Measurements from ENCODE around the gene HHAT. TPM values are rescaled to one million over a fixed set of nuclear protein-coding genes. Genes with fewer than 3 reads are reported as not detected.
A peak's percentile ranks its signal among the peaks of the same experiment; 100 is the strongest.

Gene HHAT
- total RNA-seq, 1 donor from 2014 or later = 6.0 TPM

DNA sequence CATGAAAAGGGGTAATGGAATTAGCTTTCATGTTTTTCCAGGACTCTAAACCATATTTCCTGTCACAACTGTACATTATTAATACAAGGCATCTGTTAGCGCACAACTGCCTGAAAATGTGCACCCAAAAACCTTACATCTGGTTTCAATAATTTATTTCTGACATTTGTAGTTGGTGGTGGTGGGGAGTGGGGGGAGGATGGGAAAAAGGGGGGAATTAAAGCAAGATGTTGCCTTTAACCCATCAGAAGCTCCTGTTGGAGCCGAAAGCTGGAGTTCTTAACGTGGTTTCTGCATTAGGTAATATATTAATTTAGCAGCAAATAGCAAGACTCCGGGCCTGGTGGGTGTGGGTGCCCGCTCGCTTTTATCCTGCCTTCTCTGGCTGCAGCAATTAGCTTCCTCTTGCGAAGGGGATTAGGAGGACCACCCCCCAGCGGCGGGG lies 36.9 kb upstream of the HHAT start:
- peaks cover 63% of the 10 kb centered on the region for H3K4me1 Mint-ChIP-seq (ENCODE audit: unreplicated experiment)
- TF ChIP-seq, protein P1, sequence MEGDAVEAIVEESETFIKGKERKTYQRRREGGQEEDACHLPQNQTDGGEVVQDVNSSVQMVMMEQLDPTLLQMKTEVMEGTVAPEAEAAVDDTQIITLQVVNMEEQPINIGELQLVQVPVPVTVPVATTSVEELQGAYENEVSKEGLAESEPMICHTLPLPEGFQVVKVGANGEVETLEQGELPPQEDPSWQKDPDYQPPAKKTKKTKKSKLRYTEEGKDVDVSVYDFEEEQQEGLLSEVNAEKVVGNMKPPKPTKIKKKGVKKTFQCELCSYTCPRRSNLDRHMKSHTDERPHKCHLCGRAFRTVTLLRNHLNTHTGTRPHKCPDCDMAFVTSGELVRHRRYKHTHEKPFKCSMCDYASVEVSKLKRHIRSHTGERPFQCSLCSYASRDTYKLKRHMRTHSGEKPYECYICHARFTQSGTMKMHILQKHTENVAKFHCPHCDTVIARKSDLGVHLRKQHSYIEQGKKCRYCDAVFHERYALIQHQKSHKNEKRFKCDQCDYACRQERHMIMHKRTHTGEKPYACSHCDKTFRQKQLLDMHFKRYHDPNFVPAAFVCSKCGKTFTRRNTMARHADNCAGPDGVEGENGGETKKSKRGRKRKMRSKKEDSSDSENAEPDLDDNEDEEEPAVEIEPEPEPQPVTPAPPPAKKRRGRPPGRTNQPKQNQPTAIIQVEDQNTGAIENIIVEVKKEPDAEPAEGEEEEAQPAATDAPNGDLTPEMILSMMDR (IDR thresholded peaks at IDR 0.05) = no peak
- H3K4me3 Mint-ChIP-seq (ENCODE audit: unreplicated experiment) = peak overlapping the region; percentile 74
- no peak for DNase-seq (ENCODE audit: extremely low spot score, unreplicated experiment)
- H3K27ac Mint-ChIP-seq (ENCODE audit: unreplicated experiment) = peak overlapping the region; percentile 99
- H3K9me3 Mint-ChIP-seq (ENCODE audit: unreplicated experiment) = no peaks in the 10 kb centered on the region
- peaks cover 2% of the 10 kb centered on the region for H3K36me3 Mint-ChIP-seq (ENCODE audit: unreplicated experiment)
- no peaks in the 10 kb centered on the region for H3K27me3 Mint-ChIP-seq (ENCODE audit: unreplicated experiment)

DNA sequence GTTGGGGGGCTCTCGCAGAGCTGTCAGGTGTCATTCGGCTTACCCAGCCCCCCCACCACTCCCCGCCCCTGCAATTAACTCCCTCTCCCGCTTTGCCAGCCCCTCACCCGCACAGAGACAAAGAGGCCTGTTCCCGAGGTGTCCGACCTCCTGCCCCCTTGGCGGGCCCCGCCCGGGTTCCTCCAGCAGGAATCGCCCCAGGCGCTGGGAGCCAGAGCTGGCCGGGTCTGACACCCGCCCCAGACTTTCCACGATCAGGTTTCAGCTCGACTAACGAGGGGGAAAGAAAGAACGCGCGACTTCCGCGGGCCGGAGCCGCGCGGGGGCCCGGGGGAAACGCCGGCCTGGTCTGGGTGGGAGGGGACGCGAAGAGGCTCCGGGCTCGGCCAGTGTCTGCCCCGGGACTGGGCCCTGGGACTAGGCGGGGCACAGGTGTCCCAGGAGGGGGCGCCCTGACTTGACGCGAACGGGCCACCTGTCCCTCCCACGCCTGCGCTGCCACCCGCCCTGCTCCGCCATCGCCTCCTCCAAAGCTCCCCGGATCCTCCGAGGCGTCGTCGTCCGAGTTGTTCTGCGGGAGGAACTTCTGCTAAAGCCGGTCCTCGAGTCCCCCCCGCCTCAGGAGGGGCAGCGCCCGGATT lies 36.4 kb upstream of the HHAT start:
- H3K4me1 Mint-ChIP-seq (ENCODE audit: unreplicated experiment) = peaks cover 62% of the 10 kb centered on the region
- H3K27me3 Mint-ChIP-seq (ENCODE audit: unreplicated experiment) = no peaks in the 10 kb centered on the region
- no peaks in the 10 kb centered on the region for H3K9me3 Mint-ChIP-seq (ENCODE audit: unreplicated experiment)
- TF ChIP-seq, protein P1 (IDR thresholded peaks at IDR 0.05) = peak; percentile 41
- peak; percentile 96 for DNase-seq (ENCODE audit: extremely low spot score, unreplicated experiment)
- H3K27ac Mint-ChIP-seq (ENCODE audit: unreplicated experiment) = peak overlapping the region; percentile 99
- peaks cover 2% of the 10 kb centered on the region for H3K36me3 Mint-ChIP-seq (ENCODE audit: unreplicated experiment)
- H3K4me3 Mint-ChIP-seq (ENCODE audit: unreplicated experiment) = peak overlapping the region; percentile 74

DNA sequence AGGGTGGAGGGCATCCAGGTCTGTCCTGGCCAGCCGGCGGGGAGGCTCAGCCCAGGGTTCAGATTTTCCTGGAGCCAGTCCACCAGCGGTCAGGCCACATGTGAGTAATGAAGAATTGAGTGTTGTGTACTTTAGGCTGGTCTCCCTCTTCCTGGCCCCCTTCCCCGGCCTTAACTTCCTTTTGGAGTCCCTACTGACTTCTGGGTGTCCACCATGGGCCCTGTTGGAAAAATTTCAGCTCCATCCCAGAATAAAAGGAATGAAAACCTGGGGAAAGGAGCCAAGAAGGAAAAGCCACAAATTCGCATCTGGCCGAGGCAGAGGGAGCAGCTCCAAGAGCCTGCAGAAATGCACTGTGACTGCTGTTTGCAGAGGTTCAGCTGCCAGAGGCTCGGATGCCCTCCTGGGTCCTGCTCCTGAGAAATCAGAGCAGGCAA lies 35.5 kb upstream of the HHAT start:
- Mint-ChIP-seq H3K9me3 (ENCODE audit: unreplicated experiment) (no peaks in the 10 kb centered on the region), H3K27me3 (ENCODE audit: unreplicated experiment) (no peaks in the 10 kb centered on the region), H3K36me3 (ENCODE audit: unreplicated experiment) (no peaks in the 10 kb centered on the region), H3K4me1 (ENCODE audit: unreplicated experiment) (peaks cover 61% of the 10 kb centered on the region), H3K27ac (ENCODE audit: unreplicated experiment) (peak overlapping the region; percentile 99), H3K4me3 (ENCODE audit: unreplicated experiment) (peak overlapping the region; percentile 74)
- TF ChIP-seq, protein P1 (IDR thresholded peaks at IDR 0.05) = no peak
- DNase-seq (ENCODE audit: extremely low spot score, unreplicated experiment) = no peak

DNA sequence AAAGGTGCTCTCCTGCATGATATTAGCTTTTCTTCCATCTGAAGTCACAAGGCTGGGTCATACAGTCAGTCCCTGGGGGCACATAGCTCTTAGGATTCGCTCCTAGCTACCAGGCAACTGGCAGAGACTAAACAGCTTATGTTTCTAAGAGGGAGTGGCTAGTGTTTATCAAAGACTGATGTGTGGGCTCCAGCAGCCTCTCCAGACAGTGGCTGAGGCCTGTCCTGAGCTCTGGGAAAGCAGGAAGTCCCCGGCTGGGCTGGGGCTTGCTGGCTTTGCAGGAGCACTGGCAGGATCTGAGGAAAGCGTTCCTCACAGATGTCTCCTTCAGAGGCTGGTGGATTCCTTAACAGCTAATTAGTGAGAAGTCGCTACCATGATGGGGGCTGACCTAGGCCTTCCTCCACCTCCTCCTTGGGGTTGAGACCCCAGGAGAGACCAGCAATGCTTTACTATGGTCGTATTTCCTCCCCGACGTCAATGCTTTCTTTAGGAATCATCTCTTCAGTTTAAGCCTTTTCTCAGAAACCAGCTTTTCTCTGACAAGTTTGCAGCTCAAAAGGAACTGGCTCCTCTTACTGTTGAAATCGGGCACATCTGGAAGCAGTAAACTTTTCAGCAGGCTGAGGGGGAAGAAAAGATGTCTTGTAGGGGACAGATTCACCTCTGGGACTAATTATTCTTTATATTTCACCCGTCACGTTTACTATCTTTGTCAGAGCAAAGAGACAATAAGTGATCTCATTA lies 33.5 kb upstream of the HHAT start:
- peak overlapping the region; percentile 40 for H3K4me3 Mint-ChIP-seq (ENCODE audit: unreplicated experiment)

More for the DNA sequence above, 33.5 kb upstream of the HHAT start:
- Mint-ChIP-seq H3K27ac (ENCODE audit: unreplicated experiment) (peak overlapping the region; percentile 91), H3K36me3 (ENCODE audit: unreplicated experiment) (no peaks in the 10 kb centered on the region), H3K27me3 (ENCODE audit: unreplicated experiment) (no peaks in the 10 kb centered on the region), H3K9me3 (ENCODE audit: unreplicated experiment) (no peaks in the 10 kb centered on the region), H3K4me1 (ENCODE audit: unreplicated experiment) (peaks cover 68% of the 10 kb centered on the region)
- DNase-seq (ENCODE audit: extremely low spot score, unreplicated experiment) = peak; percentile 90
- TF ChIP-seq, protein P1 (IDR thresholded peaks at IDR 0.05) = peak; percentile 30

All from osteocyte (in vitro differentiated cells).